Ovary (tissue), 9 donors: ENCODE measurements around the gene SOAT2. TPM values are rescaled to one million over a fixed set of nuclear protein-coding genes. Genes with fewer than 3 reads are reported as not detected.

Experiments
- DNase-seq, 5 donors: peaks; one replicate each; pipeline ENCODE4 v3.0.0-alpha.2; 2019 to 2020
- H3K27ac ChIP-seq, 2 donors: fragments of 200-600 bp; one replicate each; pipeline versions ENCODE4 v1.5.1 to v1.8.0; 2019 to 2022
- H3K27me3 ChIP-seq: fragments of 200-600 bp; one replicate; pipeline ENCODE4 v1.8.0; 2022
- H3K36me3 ChIP-seq: fragments of 200-600 bp; sonication (generic); one replicate; pipeline ENCODE4 v1.5.1; 2019
- H3K4me1 ChIP-seq: one replicate; pipeline ENCODE4 v1.8.1; 2013; ENCODE audit warnings: mild to moderate bottlenecking, moderate library complexity; ENCODE audit not compliant: insufficient read depth
- H3K4me3 ChIP-seq: fragments of 200-600 bp; sonication (generic); one replicate; pipeline ENCODE4 v1.5.1; 2017
- H3K9me3 ChIP-seq, 2 donors: fragments of 200-600 bp in 1 of 2; sonication (generic) in 1 of 2; one replicate each; pipeline versions ENCODE4 v1.5.1 to v1.8.1; 2013 to 2019; ENCODE audit warnings: mild to moderate bottlenecking in 1 of 2, moderate library complexity in 1 of 2
- CTCF ChIP-seq, 3 donors: fragments of 450-650 bp in 2 of 3; fragments of 200-600 bp in 1 of 3; IDR thresholded peaks; one replicate each; pipeline versions ENCODE4 v1.5.1 to v1.8.0; 2016 to 2022; ENCODE audit warnings: antibody characterized with exemption in 3 of 3, mild to moderate bottlenecking in 1 of 3
- EP300 ChIP-seq: sonication (generic); formaldehyde crosslinking; IDR thresholded peaks from one replicate; pipeline ENCODE4 v1.6.1; 2017; ENCODE audit warnings: antibody characterized with exemption
- POLR2A ChIP-seq: fragments of 450-650 bp; IDR thresholded peaks from one replicate; pipeline ENCODE4 v1.6.1; 2017; ENCODE audit warnings: antibody characterized with exemption, mild to moderate bottlenecking, moderate library complexity
- WGBS, 3 donors: extraction: QIAGEN DNeasy Blood & Tissue Kit in 1 of 3; methylation state at CpG; one replicate each; pipeline versions ENCODE4 v1.1.5 to v1.1.7; 2013 to 2017; 5-methylcytosine and 5-hydroxymethylcytosine counted together
- intact Hi-C, 4 donors: fragments of 100-400 bp; cut with DNase I; formaldehyde crosslinking; loops; one replicate each; pipeline versions ENCODE4 v1.11.0 to v1.15.1; 2022 to 2023
- microRNA-seq, 3 donors: library from miRNA; unstranded; fragments of <30 nt; microRNA quantifications; one replicate each; pipeline versions ENCODE4 to v1.2.0, GENCODE V29; 2019 to 2020
- polyA plus RNA-seq, 2 donors: library from polyadenylated mRNA; stranded (reverse); fragments of 200-250 nt in 1 of 2; fragments of 350-450 nt in 1 of 2; fragmentation: Illumina TruSeq in 1 of 2; extraction: RNeasy Lipid Tissue Mini Kit (QIAGEN cat#74804) in 1 of 2; gene quantifications; one replicate each; pipeline ENCODE4 v1.2.3, GENCODE V29; 2013 to 2014
- small RNA-seq: library from RNA; depleted of rRNA; stranded (forward); fragments of <200 nt; gene quantifications from one replicate; pipeline ENCODE3, GENCODE V24; 2016
- total RNA-seq, 7 donors: library from RNA; depleted of rRNA in 2 of 7; stranded (reverse); fragments of >200 nt in 2 of 7; fragmentation: NEBNext Ultra II Directional in 3 of 7; extraction: Animal tissue kit (Norgen Biotek cat#: 25700) in 3 of 7; gene quantifications; one replicate each; pipeline versions ENCODE4 v1.1.0 to v1.2.4, GENCODE V29; 2016 to 2023
- donor health status: DM: no; HTN: no; CAD: no; lungs with moderate emphysema.
- donor health status: DM: no; HTN: no; CAD: no.
- donor health status: Bipolar disorder and iron deficiency.
- donor health status: DM: yes; HTN: yes; CAD: no.
- donor health status: DM: no; HTN: no; CAD: no.
- donor health status: DM: yes; HTN: yes; CAD: no.

SOAT2 gene
- total and polyA plus RNA-seq, 9 donors = 0.07 to 0.72 (median 0.28) TPM; not detected in 4

GRCh38 chr12:53173085-53173715, 69.9 kb downstream of the SOAT2 start:
- DNase-seq = no peak
- intact Hi-C loops = no loop called here
- H3K9me3 ChIP-seq = no peaks in the 10 kb centered on the region
- no peaks in the 10 kb centered on the region for H3K36me3 ChIP-seq
- no peaks in the 10 kb centered on the region for H3K27me3 ChIP-seq
- no peak for TF ChIP-seq POLR2A
- TF ChIP-seq EP300 = no peak
- TF ChIP-seq CTCF (IDR thresholded peaks at IDR 0.05) = no peak
- H3K27ac ChIP-seq = no peak overlapping the region
- no peak overlapping the region for H3K4me3 ChIP-seq
- peaks cover 3% of the 10 kb centered on the region for H3K4me1 ChIP-seq
- 88 to 91% (median 89%) methylated on average over 10 of the region's 10 CpGs for WGBS, 3 donors

Small RNAs within 50 kb of the gene (microRNA-seq; reads per million reads assigned to microRNA genes)
- gene MIR6757 = 0 to 0.16 (median 0) reads per million in 3 donors

Small RNAs within 50 kb of the gene (small RNA-seq; reads per million reads assigned to genes)
- gene HIGD1AP1 = not detected
- gene MIR6757 = not detected
- not detected for gene RNU6-333P

Other genes starting within 250 kb of the SOAT2 start
- 100 to 1,000 TPM in 1 of 7 donors, 10 to 100 TPM in 4, 1 to 10 TPM in 2; 2.7 to 663 (median 47.2) TPM for gene KRT8, start 198.4 kb upstream of the SOAT2 start, total RNA-seq
- gene KRT8, start 198.4 kb upstream of the SOAT2 start, polyA plus RNA-seq = 10 to 100 TPM; 16.7 to 43.7 TPM
- gene KRT18, start 154.4 kb upstream of the SOAT2 start, total RNA-seq = 1,000 to 10,000 TPM in 1 of 7 donors, 10 to 100 TPM in 4, 1 to 10 TPM in 2; 4.4 to 1,005 (median 64.8) TPM
- 10 to 100 TPM; 17.8 to 38.9 TPM for gene KRT18, start 154.4 kb upstream of the SOAT2 start, polyA plus RNA-seq
- 1,000 to 10,000 TPM in 3 of 7 donors, 100 to 1,000 TPM in 4; 713 to 1,452 (median 896) TPM for gene EIF4B, start 97.0 kb upstream of the SOAT2 start, total RNA-seq
- gene EIF4B, start 97.0 kb upstream of the SOAT2 start, polyA plus RNA-seq = 100 to 1,000 TPM; 316 to 882 TPM
- gene TNS2, start 53.4 kb upstream of the SOAT2 start, total RNA-seq = 100 to 1,000 TPM in 6 of 7 donors, 10 to 100 TPM in 1; 88.7 to 255 (median 190) TPM
- gene TNS2, start 53.4 kb upstream of the SOAT2 start, polyA plus RNA-seq = 100 to 1,000 TPM in 1 of 2 donors, 10 to 100 TPM in 1; 66.8 to 161 TPM
- 10 to 100 TPM; 28.5 to 88.1 (median 79.9) TPM for gene SPRYD3, start 24.1 kb upstream of the SOAT2 start, total RNA-seq
- gene SPRYD3, start 24.1 kb upstream of the SOAT2 start, polyA plus RNA-seq = 10 to 100 TPM; 36.9 to 39.9 TPM
- 100 to 1,000 TPM in 6 of 7 donors, 10 to 100 TPM in 1; 81.3 to 685 (median 224) TPM for gene IGFBP6, start 5.8 kb upstream of the SOAT2 start, total RNA-seq
- 100 to 1,000 TPM in 1 of 2 donors, 10 to 100 TPM in 1; 78.9 to 112 TPM for gene IGFBP6, start 5.8 kb upstream of the SOAT2 start, polyA plus RNA-seq
- gene ZNF740, start 77.2 kb downstream of the SOAT2 start, total RNA-seq = 10 to 100 TPM in 6 of 7 donors, 1 to 10 TPM in 1; 9.7 to 56.9 (median 46.4) TPM
- 10 to 100 TPM; 14.6 to 23.6 TPM for gene ZNF740, start 77.2 kb downstream of the SOAT2 start, polyA plus RNA-seq
- 10 to 100 TPM; 24.4 to 36.0 (median 28.0) TPM for gene CSAD, start 77.4 kb downstream of the SOAT2 start, total RNA-seq
- 10 to 100 TPM; 19.8 to 29.5 TPM for gene CSAD, start 77.4 kb downstream of the SOAT2 start, polyA plus RNA-seq
- 1 to 10 TPM in 6 of 7 donors, under 1 TPM in 1; 0.96 to 2.9 (median 1.7) TPM for gene ITGB7, start 103.8 kb downstream of the SOAT2 start, total RNA-seq
- gene ITGB7, start 103.8 kb downstream of the SOAT2 start, polyA plus RNA-seq = 1 to 10 TPM in 1 of 2 donors, under 1 TPM in 1; 0.45 to 3.1 TPM
- gene RARG, start 128.7 kb downstream of the SOAT2 start, total RNA-seq = 10 to 100 TPM in 6 of 7 donors, 1 to 10 TPM in 1; 8.7 to 37.0 (median 31.7) TPM
- gene RARG, start 128.7 kb downstream of the SOAT2 start, polyA plus RNA-seq = 10 to 100 TPM; 18.8 to 22.0 TPM
- gene ESPL1, start 164.8 kb downstream of the SOAT2 start, total RNA-seq = 1 to 10 TPM in 1 of 7 donors, under 1 TPM in 6; 0.11 to 1.6 (median 0.24) TPM
- under 1 TPM; 0.37 to 0.40 TPM for gene ESPL1, start 164.8 kb downstream of the SOAT2 start, polyA plus RNA-seq
- 1,000 to 10,000 TPM in 2 of 7 donors, 100 to 1,000 TPM in 5; 603 to 1,792 (median 728) TPM for gene PFDN5, start 192.1 kb downstream of the SOAT2 start, total RNA-seq
- 1,000 to 10,000 TPM; 1,635 to 1,700 TPM for gene PFDN5, start 192.1 kb downstream of the SOAT2 start, polyA plus RNA-seq
- gene MYG1, start 196.2 kb downstream of the SOAT2 start, total RNA-seq = 10 to 100 TPM; 45.3 to 80.3 (median 57.8) TPM
- 10 to 100 TPM; 29.9 to 75.5 TPM for gene MYG1, start 196.2 kb downstream of the SOAT2 start, polyA plus RNA-seq
- gene AAAS, start 218.1 kb downstream of the SOAT2 start, total RNA-seq = 10 to 100 TPM; 23.4 to 47.6 (median 43.0) TPM
- 10 to 100 TPM; 41.4 to 42.9 TPM for gene AAAS, start 218.1 kb downstream of the SOAT2 start, polyA plus RNA-seq
- not detected for gene SP7, start 232.9 kb downstream of the SOAT2 start, total RNA-seq
- gene SP7, start 232.9 kb downstream of the SOAT2 start, polyA plus RNA-seq = under 1 TPM; 0.02 to 0.10 TPM